ENCODE results near the gene NTN1. TPM values are rescaled to one million over a fixed set of nuclear protein-coding genes. Genes with fewer than 3 reads are reported as not detected.

NTN1 gene
- total RNA-seq, 1 donor from 2014 or later = under 0.01 TPM

GRCh38 chr17:9219631-9220397 lies 198.5 kb downstream of the NTN1 start:
- no peak overlapping the region for H3K4me3 ChIP-seq (ENCODE audit: low read depth, low read length)
- no peaks in the 10 kb centered on the region for H3K27me3 ChIP-seq (ENCODE audit: control insufficient read depth, insufficient read depth, low read length)
- no peaks in the 10 kb centered on the region for H3K36me3 ChIP-seq (ENCODE audit: control insufficient read depth, insufficient read depth, low read length)
- DNase-seq (ENCODE audit: low read depth) (no peak), FAIRE-seq (no peak)
- TF ChIP-seq CTCF (IDR thresholded peaks at IDR 0.05; ENCODE audit: insufficient read depth, low read length, severe bottlenecking) = no peak

GRCh38 chr17:9220398-9221146 lies 199.3 kb downstream of the NTN1 start:
- Histone ChIP-seq H3K27me3 (ENCODE audit: control insufficient read depth, insufficient read depth, low read length) (no peaks in the 10 kb centered on the region), H3K36me3 (ENCODE audit: control insufficient read depth, insufficient read depth, low read length) (no peaks in the 10 kb centered on the region), H3K4me3 (ENCODE audit: low read depth, low read length) (no peak overlapping the region)
- TF ChIP-seq CTCF (IDR thresholded peaks at IDR 0.05; ENCODE audit: insufficient read depth, low read length, severe bottlenecking) = no peak
- no peak for DNase-seq (ENCODE audit: low read depth)
- FAIRE-seq = no peak

- DNase-seq (ENCODE audit: low read depth) (no peak), FAIRE-seq (no peak)
- Histone ChIP-seq H3K36me3 (ENCODE audit: control insufficient read depth, insufficient read depth, low read length) (no peaks in the 10 kb centered on the region), H3K27me3 (ENCODE audit: control insufficient read depth, insufficient read depth, low read length) (no peaks in the 10 kb centered on the region), H3K4me3 (ENCODE audit: low read depth, low read length) (no peak overlapping the region)
- TF ChIP-seq CTCF (IDR thresholded peaks at IDR 0.05; ENCODE audit: insufficient read depth, low read length, severe bottlenecking) = no peak
Observed at GRCh38 chr17:9221147-9221921, 200.0 kb downstream of the NTN1 start.

GRCh38 chr17:9221922-9222180 lies 200.5 kb downstream of the NTN1 start:
- FAIRE-seq (no peak), DNase-seq (ENCODE audit: low read depth) (no peak)
- H3K4me3 ChIP-seq (ENCODE audit: low read depth, low read length) = no peak overlapping the region
- no peaks in the 10 kb centered on the region for H3K36me3 ChIP-seq (ENCODE audit: control insufficient read depth, insufficient read depth, low read length)
- TF ChIP-seq CTCF (IDR thresholded peaks at IDR 0.05; ENCODE audit: insufficient read depth, low read length, severe bottlenecking) = no peak
- H3K27me3 ChIP-seq (ENCODE audit: control insufficient read depth, insufficient read depth, low read length) = no peaks in the 10 kb centered on the region

GRCh38 chr17:9223531-9223930 lies 202.2 kb downstream of the NTN1 start:
- FAIRE-seq (no peak), DNase-seq (ENCODE audit: low read depth) (no peak)

More at GRCh38 chr17:9223531-9223930, 202.2 kb downstream of the NTN1 start:
- Histone ChIP-seq H3K4me3 (ENCODE audit: low read depth, low read length) (no peak overlapping the region), H3K27me3 (ENCODE audit: control insufficient read depth, insufficient read depth, low read length) (no peaks in the 10 kb centered on the region), H3K36me3 (ENCODE audit: control insufficient read depth, insufficient read depth, low read length) (no peaks in the 10 kb centered on the region)
- TF ChIP-seq CTCF (IDR thresholded peaks at IDR 0.05; ENCODE audit: insufficient read depth, low read length, severe bottlenecking) = no peak

All from bronchial epithelial cell (primary cell).